CD4-positive, alpha-beta T cell treated with Interleukin-10 for 1 hour (primary cell): ENCODE data around the gene EPHA2.

Experiments used
- DNase-seq: peaks from one replicate; pipeline ENCODE4 v3.0.0-alpha.2; 2020

Gene EPHA2

GRCh38 chr1:16149146-16149545 is 6.7 kb downstream of the EPHA2 start:
- DNase-seq = no peak

DNA sequence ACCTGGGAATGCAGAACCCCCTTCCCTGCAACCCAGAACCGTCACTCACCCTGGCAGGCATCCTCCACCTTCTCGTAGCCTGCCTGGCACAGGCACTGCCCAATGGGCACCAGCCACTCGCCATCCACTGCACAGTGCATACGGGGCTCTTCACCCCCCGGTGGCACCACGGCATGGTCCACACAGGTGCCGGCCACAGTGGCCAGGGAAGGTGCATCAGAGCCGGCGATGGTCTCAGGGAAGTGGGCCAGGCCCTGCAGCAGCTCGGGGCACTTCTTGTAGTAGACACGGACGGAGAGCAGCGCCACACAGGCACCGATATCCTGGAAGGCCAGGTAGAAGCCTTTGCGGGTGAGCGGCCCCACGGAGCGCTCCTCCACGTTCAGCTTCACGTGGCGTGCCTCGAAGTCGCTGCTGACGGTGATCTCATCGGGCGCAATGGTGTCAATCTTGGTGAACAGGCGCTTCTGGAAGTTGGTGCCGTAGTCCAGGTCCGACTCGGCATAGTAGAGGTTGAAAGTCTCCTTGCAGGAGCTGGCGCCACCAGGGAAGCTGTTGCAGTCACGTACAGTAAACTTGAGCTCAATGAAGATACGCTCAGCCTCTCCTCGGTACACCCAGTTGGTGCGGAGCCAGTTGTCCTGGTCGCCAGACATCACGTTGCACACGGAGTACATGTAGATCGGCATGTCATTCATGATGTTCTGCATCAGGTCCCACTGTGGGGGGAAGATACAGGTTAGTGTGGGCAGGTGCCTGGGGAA is 7.4 kb downstream of the EPHA2 start:
- DNase-seq = no peak

GRCh38 chr1:16147156-16147926 is 8.5 kb downstream of the EPHA2 start:
- no peak for DNase-seq

GRCh38 chr1:16146279-16147155 is 9.4 kb downstream of the EPHA2 start:
- no peak for DNase-seq

- no peak for DNase-seq
Observed at GRCh38 chr1:16145662-16146278, 10.1 kb downstream of the EPHA2 start.

- DNase-seq = no peak
Observed at GRCh38 chr1:16145030-16145661, 10.7 kb downstream of the EPHA2 start.

DNA sequence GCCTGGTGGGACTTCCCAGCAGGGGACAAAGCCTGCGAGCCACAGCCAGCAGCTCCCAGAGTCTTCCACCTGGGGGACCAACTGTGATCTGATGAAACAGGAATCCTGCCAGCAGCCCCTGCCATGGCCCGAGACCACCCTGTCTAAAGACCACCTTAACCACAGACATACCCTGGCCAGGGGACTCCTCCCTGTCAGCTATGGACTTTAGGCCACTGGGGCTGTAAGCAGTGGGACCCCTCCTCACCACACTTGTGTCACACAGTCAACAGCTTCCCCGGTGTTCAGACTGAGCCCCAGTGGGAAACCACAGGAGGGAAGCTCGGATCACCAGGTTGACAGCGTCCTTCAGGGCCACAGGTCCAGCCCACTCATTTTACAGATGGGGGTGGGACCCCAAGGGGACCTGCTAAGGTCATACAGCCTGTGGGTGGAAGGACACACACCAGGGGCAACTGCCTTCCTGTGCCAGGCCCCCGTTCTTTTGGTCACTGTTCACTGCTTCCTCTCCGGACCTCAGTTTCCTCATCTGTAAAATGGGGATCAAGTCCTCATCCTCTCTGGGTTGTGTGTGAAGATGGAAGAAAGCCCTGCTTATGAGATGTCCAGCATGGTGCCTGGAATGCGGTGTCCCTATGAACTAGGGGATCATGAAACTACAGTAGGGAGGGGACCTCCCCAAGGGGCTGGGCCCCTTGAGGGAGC is 11.4 kb downstream of the EPHA2 start:
- no peak for DNase-seq

- DNase-seq = no peak
Observed at GRCh38 chr1:16143566-16144324, 12.1 kb downstream of the EPHA2 start.

DNA sequence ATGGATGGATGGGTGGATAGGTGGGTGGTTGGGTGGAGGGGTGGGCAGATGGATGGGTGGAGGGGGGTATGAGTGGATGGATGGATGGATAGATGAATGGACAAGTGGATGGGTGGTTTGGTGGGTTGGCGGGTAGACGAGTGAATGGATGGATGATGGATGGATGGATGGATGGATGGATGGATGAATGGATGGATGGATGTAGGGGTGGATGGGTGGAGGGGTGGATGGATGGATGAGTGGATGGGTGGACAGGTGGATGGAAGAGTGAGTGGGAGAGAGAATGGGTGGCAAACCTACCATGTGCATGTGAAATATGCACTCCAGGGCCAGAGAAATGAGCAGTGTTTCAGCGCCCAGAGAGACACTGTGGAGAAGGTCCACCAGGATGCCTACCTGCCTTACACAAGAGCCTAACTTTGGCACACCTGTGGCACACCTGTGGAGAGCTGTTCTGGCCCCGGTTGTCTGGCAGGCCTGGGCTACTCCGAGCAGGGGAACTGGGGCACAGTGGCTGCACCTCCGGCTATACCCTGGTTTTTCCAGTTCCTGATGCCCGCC is 12.8 kb downstream of the EPHA2 start:
- DNase-seq = no peak

GRCh38 chr1:16142383-16142995 is 13.4 kb downstream of the EPHA2 start:
- no peak for DNase-seq

GRCh38 chr1:16141573-16142336 is 14.1 kb downstream of the EPHA2 start:
- no peak for DNase-seq

DNA sequence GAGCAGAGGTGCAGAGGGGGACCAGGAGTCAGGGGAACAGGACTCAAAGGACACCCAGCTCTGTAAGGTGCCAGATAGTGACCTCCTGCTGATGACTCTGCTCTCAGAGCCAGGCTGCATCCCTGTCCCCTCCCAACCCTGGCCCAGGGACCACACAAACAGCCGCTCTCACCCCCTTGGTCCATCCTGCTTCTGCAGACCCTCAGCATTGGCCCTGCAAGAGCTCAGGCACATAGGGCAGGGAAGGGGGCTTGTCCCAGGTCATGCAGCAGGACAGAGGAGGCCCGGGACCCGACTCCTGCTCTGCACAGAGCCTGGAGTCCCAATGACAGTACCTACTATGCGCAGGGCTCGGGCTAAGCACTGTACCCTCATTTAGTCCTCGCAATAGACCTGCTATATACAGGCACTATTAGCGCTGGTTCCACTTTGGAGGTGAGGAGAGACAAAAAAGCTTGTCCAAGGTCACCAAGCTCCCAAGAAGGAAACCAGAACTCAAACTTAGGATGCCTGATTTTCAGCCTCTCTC is 15.7 kb downstream of the EPHA2 start:
- DNase-seq = no peak

DNA sequence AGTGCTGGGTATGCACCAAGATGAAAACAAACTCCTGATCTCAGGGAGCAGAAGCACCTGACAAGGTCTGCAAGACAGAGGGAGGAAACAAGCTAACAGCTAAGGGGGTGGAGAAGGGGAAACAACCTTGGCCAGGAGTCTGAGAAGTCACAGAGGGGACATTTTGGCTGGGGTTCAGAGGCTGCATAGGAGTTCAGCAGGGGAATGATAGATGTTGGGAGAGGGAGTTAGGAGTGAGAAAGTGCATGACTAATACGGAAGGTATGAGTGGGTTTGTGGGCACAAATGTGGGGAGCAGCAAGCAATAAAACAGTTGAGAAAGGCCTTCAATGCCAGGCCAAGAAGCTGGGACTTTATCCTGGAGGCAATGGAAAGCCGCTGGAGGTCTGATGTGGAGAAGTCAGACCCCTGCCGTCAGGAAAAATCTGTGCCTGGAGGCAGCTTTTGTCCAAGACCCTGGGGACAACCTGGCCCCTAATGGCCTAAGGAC is 16.4 kb downstream of the EPHA2 start:
- no peak for DNase-seq

DNA sequence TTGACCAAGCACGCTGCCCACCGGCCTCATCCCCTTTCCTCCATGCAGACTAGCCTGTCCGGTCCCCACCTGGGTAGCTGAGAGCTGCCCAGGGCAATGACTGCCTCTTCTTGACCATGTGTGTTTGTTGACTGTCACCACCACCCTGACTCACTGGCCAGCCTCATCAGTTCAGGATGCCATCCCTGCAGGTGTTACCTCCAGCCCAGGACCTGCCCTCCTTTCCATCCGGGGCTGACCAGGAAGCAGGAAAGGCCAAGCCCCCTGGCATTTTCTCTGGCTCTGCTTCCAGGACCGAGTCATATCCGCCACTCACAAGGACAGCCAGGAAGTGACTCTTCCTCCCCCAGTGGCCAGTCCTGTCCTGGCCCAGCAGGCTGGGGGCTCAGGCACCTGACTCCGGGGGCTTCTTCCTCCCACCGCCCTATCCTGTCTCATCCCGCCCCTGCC is 17.1 kb downstream of the EPHA2 start:
- no peak for DNase-seq

DNA sequence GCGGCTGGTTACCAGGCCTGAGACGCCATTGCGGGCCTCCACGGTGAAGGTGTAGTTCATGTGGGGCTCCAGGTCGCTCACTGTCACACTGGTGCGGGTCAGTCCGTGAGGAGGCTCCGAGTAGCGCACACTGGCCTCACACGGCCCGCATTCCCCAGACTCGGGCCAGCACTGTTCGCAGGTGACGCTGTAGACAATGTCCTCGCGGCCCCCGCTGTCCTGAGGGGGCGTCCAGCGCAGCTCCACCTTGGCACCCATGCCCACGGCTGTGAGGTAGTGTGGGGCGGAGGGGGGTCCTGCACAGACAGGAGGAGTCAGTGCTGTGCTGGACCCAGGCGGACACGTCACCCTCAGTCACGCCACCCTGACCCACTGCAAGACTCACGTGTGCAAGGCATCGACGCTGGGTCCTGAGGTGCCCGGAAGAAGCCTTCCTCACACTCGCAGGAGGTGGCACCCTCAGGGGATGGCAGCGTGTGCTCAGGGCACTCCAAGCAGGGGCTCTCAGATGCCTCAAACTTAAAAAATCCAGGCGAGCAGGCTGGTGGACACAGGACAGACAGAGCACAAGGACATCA is 17.9 kb downstream of the EPHA2 start:
- no peak for DNase-seq

DNA sequence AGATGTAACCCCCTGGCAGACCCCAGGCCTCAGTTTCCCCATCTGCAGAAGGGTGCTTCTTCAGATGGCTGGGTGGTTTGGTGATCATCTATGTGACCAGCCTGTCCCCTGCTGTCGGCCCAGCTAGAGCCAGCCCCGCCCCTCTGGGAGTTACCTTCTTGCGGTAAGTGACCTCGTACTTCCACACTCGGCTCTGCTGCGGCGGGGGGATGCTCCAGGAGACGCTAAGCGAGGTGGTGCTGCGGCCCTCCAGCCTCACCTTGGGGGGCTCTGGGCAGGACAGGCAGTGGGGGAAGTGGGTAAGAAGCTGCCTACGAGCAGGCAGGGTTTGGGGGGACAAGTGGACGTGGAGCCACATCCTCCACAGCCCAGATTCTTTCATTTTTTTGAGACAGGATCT is 20.4 kb downstream of the EPHA2 start:
- DNase-seq = no peak

DNA sequence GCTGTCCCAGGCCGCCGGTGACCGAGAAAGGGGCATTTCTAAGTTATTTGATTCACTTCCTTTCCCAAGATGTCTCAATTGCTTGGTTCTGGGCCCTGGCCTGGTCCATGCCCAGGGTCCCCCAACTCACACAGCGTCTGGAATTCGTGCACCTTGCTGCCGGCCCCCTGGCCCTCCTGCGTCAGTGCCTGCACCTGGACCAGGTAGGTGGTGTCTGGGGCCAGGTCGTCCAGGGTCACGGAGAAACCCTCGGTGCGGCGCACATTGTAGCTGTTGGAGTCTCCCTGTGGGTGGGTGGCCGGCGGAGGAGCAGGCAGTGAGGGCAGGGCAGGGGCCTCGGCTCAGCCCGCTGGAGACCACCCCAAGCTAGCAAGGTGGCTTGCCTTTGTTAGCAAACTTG is 21.0 kb downstream of the EPHA2 start:
- DNase-seq = no peak

GRCh38 chr1:16134066-16134801 is 21.6 kb downstream of the EPHA2 start:
- no peak for DNase-seq
